T-helper 17 cell (primary cell): ENCODE data around the gene TMBIM6. TPM values are rescaled to one million over a fixed set of nuclear protein-coding genes. Genes with fewer than 3 reads are reported as not detected.
"Not testable (repeated sequence)": the region's sequence is repeated elsewhere in the genome, so short reads cannot be mapped to it uniquely, and the experiment has no call there.

Experiments
- ATAC-seq: fragments of 150-1000 bp; cut with Tn5 transposase; 2 replicates; pipeline ENCODE4 v1.10.0; 2021; ENCODE audit warnings: mild to moderate bottlenecking, moderate library complexity
- DNase-seq, 3 donors: peaks; one replicate each; pipeline versions ENCODE4 v3.0.0 to v3.0.0-alpha.2; 2020 to 2021
- H3K9me3 ChIP-seq: one replicate; pipeline ENCODE4 v1.7.0; 2013; ENCODE audit warnings: low read length, mild to moderate bottlenecking; ENCODE audit not compliant: control insufficient read depth, poor library complexity, severe bottlenecking
- H3K27ac Mint-ChIP-seq: one replicate; pipeline ENCODE4 v1.8.0; 2022; ENCODE audit warnings: mild to moderate bottlenecking, moderate library complexity, mixed read lengths
- H3K27me3 Mint-ChIP-seq: one replicate; pipeline ENCODE4 v1.8.0; 2022; ENCODE audit warnings: mixed read lengths
- H3K36me3 Mint-ChIP-seq: one replicate; pipeline ENCODE4 v1.8.0; 2022; ENCODE audit warnings: low read depth, mixed read lengths
- H3K4me1 Mint-ChIP-seq: one replicate; pipeline ENCODE4 v1.8.0; 2022; ENCODE audit warnings: mild to moderate bottlenecking, mixed read lengths
- H3K4me3 Mint-ChIP-seq: one replicate; pipeline ENCODE4 v1.8.0; 2022; ENCODE audit warnings: mild to moderate bottlenecking, moderate library complexity, mixed read lengths
- total RNA-seq, 4 donors: library from RNA in 2 of 4; stranded (reverse) in 2 of 4; gene quantifications; one replicate each; pipeline ENCODE4 v1.2.3 and lab custom pipeline; 2022 to 2026

The TMBIM6 gene
- total RNA-seq, 2 donors from 2014 or later, result 325 to 376 TPM

DNA sequence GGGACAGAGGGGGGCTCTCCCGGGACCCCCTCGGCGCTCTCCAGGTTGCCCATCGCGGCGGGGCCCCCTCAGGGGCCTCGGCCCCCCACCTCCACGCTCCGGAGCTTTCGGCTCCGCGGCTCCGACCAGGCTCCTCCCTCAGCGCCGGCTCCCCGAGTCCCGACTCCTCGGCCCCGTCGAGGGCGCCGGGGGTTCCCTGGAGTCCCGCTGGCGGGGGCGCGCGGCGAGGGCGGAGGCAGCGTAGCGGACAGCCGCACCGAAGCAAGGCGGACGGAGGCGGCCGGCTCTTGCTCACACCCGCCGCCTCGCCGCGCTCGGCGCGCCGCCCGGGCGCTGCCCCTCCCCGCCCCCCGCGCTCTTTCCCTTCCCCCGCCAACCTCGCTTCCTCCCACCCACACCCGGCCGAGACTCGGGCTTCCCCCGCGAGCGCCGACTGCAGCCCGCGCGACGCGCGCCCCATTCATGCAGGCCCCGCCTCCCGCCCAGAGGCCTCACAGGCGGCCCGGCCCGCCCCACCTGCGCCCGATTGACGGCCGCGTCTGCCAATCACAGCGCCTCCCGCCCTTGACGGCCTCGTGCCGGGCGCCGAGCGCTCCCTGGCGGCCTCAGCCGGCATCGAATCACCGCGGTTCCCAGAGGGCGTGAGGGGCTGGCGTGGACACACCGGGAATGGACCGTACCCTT, 34.1 kb upstream of the TMBIM6 start, which contains the start of gene FMNL3:
FMNL3 (minus strand) TSS at position 278 of the 684 bp plus-strand sequence; CDS start at position 53, 225 bp downstream.
- H3K9me3 ChIP-seq, result no peaks in the 10 kb centered on the region
- peak; percentile 99 to 100 (median 99) for DNase-seq
- H3K36me3 Mint-ChIP-seq, result peaks cover 2% of the 10 kb centered on the region
- peak within 1 kb of the TSS; percentile 92 for H3K27ac Mint-ChIP-seq
- H3K4me1 Mint-ChIP-seq, result peaks cover 41% of the 10 kb centered on the region
- peak; percentile 95 for ATAC-seq
- H3K27me3 Mint-ChIP-seq, result peaks cover 28% of the 10 kb centered on the region
- peak within 1 kb of the TSS; percentile 96 for H3K4me3 Mint-ChIP-seq

- H3K27ac Mint-ChIP-seq, result peak overlapping the region; percentile 92
- DNase-seq, result no peak
- peaks cover 33% of the 10 kb centered on the region for H3K27me3 Mint-ChIP-seq
- no peak for ATAC-seq
- no peaks in the 10 kb centered on the region for H3K9me3 ChIP-seq
- peaks cover 38% of the 10 kb centered on the region for H3K4me1 Mint-ChIP-seq
- peaks cover 4% of the 10 kb centered on the region for H3K36me3 Mint-ChIP-seq
- H3K4me3 Mint-ChIP-seq, result peak overlapping the region; percentile 96
These were observed 33.6 kb upstream of the TMBIM6 start for GRCh38 chr12:49707812-49708147.

- peaks cover 44% of the 10 kb centered on the region for H3K27me3 Mint-ChIP-seq
- peaks cover 29% of the 10 kb centered on the region for H3K4me1 Mint-ChIP-seq
- peaks cover 5% of the 10 kb centered on the region for H3K36me3 Mint-ChIP-seq
- H3K27ac Mint-ChIP-seq, result no peak overlapping the region
- no peak for DNase-seq
- no peaks in the 10 kb centered on the region for H3K9me3 ChIP-seq
- H3K4me3 Mint-ChIP-seq, result no peak overlapping the region
- no peak for ATAC-seq
These were observed 32.5 kb upstream of the TMBIM6 start for GRCh38 chr12:49708851-49709250.

DNA sequence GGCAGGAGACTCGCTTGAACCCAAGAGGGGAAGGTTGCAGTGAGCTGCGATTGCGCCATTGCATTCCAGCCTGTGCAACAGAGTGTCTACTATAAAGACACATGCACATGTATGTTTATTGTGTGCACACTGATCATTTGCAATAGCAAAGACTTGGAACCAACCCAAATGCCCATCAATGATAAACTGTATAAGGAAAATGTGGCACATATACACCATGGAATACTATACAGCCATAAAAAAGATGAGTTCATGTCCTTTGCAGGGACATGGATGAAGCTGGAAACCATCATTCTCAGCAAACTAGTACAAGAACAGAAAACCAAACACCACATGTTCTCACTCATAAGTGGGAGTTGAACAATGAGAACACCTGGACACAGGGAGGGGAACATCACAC, 27.4 kb upstream of the TMBIM6 start:
- not testable (repeated sequence) for H3K9me3 ChIP-seq, H3K4me1 Mint-ChIP-seq, H3K4me3 Mint-ChIP-seq, H3K36me3 Mint-ChIP-seq, DNase-seq, ATAC-seq, H3K27ac Mint-ChIP-seq
- peaks cover 62% of the 10 kb centered on the region for H3K27me3 Mint-ChIP-seq

DNA sequence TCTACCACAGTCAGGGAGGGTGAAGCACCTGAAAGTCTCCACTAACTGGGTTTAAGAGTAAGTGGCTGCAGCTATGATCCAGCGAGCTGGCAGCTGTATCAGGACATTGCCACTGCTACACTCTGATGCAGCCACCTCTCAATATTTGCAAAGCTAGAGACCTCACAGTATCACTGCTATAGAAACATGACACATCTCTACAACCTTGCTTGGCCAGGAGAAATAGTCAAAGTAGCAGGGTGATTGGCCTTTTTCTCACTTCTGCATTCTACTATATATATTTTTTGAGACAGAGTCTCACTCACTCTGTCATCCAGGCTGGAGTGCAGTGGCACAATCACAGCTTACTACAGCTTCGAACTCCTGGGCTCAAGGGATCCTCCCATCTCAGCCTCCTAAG, 24.8 kb upstream of the TMBIM6 start:
- no peak for DNase-seq
- Mint-ChIP-seq H3K4me1 (peaks cover 3% of the 10 kb centered on the region), H3K36me3 (peaks cover 3% of the 10 kb centered on the region), H3K27me3 (peaks cover 45% of the 10 kb centered on the region), H3K4me3 (no peak overlapping the region), H3K27ac (no peak overlapping the region)
- no peaks in the 10 kb centered on the region for H3K9me3 ChIP-seq
- no peak for ATAC-seq

DNA sequence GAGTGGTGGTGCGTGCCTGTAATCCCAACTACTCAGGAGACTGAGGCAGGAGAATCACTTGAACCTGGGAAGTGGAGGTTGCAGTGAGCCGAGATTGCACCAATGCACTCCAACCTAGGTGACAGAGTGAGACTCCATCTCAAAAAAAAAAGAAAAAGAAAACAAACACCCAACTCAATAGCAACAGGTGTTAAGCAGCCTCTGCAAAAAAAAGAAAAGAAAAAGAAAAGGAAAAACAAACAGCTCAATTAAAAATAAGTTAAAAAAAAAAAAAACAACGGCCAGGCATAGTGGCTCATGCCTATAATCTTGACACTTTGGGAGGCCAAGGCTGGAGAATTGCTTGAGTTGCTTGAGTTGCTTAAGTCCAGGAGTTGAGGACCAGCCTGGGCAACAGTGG, 23.6 kb upstream of the TMBIM6 start:
- not testable (repeated sequence) for H3K27ac Mint-ChIP-seq, H3K4me3 Mint-ChIP-seq, H3K36me3 Mint-ChIP-seq, ATAC-seq, H3K9me3 ChIP-seq, DNase-seq, H3K4me1 Mint-ChIP-seq
- H3K27me3 Mint-ChIP-seq, result peaks cover 34% of the 10 kb centered on the region

- ATAC-seq (no peak), DNase-seq (no peak)
- Mint-ChIP-seq H3K4me1 (peaks cover 3% of the 10 kb centered on the region), H3K4me3 (no peak overlapping the region), H3K27me3 (peaks cover 27% of the 10 kb centered on the region), H3K27ac (no peak overlapping the region), H3K36me3 (no peaks in the 10 kb centered on the region)
- no peaks in the 10 kb centered on the region for H3K9me3 ChIP-seq
These were observed 21.1 kb upstream of the TMBIM6 start for GRCh38 chr12:49720214-49720613.

GRCh38 chr12:49721355-49721754, 20.0 kb upstream of the TMBIM6 start:
- ATAC-seq, H3K4me3 Mint-ChIP-seq, DNase-seq, H3K4me1 Mint-ChIP-seq, H3K9me3 ChIP-seq, H3K27ac Mint-ChIP-seq, H3K36me3 Mint-ChIP-seq: not testable (repeated sequence)
- peaks cover 23% of the 10 kb centered on the region for H3K27me3 Mint-ChIP-seq

DNA sequence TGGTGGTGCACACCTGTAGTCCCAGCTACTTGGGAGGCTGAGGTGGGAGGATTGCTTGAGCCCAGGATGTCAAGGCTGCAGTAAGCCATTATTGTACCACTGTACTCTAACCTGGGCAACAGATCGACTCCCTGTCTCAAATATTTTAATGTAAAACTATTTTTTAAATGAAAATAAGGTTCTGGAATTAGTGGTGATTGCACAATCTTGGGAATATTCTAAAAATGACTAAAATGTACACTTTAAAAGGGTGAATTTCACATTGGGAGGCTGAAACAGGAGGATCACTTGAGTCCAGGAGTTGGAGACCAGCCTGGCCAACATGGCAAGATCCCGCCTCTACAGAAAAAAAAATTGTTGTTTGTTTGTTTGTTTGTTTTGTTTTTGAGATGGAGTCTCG, 12.9 kb upstream of the TMBIM6 start:
- no peak overlapping the region for H3K4me3 Mint-ChIP-seq
- no peaks in the 10 kb centered on the region for H3K4me1 Mint-ChIP-seq
- H3K36me3 Mint-ChIP-seq, result peaks cover 5% of the 10 kb centered on the region
- DNase-seq (no peak), ATAC-seq (no peak)
- H3K9me3 ChIP-seq, result no peaks in the 10 kb centered on the region
- H3K27ac Mint-ChIP-seq, result no peak overlapping the region
- H3K27me3 Mint-ChIP-seq, result peaks cover 26% of the 10 kb centered on the region

- Mint-ChIP-seq H3K4me3 (no peak overlapping the region), H3K27ac (no peak overlapping the region), H3K4me1 (no peaks in the 10 kb centered on the region), H3K36me3 (peaks cover 5% of the 10 kb centered on the region), H3K27me3 (peaks cover 14% of the 10 kb centered on the region)
- ATAC-seq (no peak), DNase-seq (no peak)
- no peaks in the 10 kb centered on the region for H3K9me3 ChIP-seq
These were observed 11.3 kb upstream of the TMBIM6 start for GRCh38 chr12:49730050-49730449.

- Mint-ChIP-seq H3K36me3 (peaks cover 5% of the 10 kb centered on the region), H3K27ac (no peak overlapping the region), H3K4me3 (no peak overlapping the region), H3K27me3 (peaks cover 14% of the 10 kb centered on the region), H3K4me1 (no peaks in the 10 kb centered on the region)
- no peaks in the 10 kb centered on the region for H3K9me3 ChIP-seq
- DNase-seq (no peak), ATAC-seq (no peak)
These were observed 10.7 kb upstream of the TMBIM6 start for GRCh38 chr12:49730568-49731101.

- H3K4me1 Mint-ChIP-seq, result no peaks in the 10 kb centered on the region
- no peak overlapping the region for H3K4me3 Mint-ChIP-seq
- peaks cover 5% of the 10 kb centered on the region for H3K36me3 Mint-ChIP-seq
- ATAC-seq (no peak), DNase-seq (no peak)
- H3K27me3 Mint-ChIP-seq, result peaks cover 10% of the 10 kb centered on the region
- no peak overlapping the region for H3K27ac Mint-ChIP-seq
- H3K9me3 ChIP-seq, result no peaks in the 10 kb centered on the region
These were observed 7.9 kb upstream of the TMBIM6 start for GRCh38 chr12:49733219-49734017.

DNA sequence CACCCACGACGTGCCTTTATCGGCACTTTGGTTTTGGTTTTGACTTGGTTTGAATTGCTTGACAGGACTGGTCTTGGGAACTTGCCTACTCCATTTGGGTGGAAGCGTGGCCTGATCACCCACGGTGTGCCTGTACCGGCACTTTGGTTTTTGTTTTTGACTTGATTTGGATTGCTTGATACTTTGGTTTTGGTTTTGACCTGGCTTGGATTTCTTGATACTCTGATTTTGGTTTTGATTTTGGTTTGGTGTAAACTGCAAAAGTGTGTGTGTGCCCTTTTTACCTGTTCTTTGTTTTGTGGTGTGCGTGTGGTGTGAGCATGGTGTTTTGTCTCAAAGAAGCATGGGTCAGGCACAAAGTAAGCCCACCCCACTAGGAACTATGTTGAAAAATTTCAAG, 6.5 kb upstream of the TMBIM6 start:
- not testable (repeated sequence) for H3K36me3 Mint-ChIP-seq, H3K4me1 Mint-ChIP-seq, H3K9me3 ChIP-seq, ATAC-seq, DNase-seq, H3K4me3 Mint-ChIP-seq, H3K27ac Mint-ChIP-seq
- peaks cover 10% of the 10 kb centered on the region for H3K27me3 Mint-ChIP-seq
